Central memory CD8-positive, alpha-beta T cell (primary cell): ENCODE results near the gene RASAL2.
A peak's percentile ranks its signal among the peaks of the same experiment; 100 is the strongest.
"Not testable (repeated sequence)": the region's sequence is repeated elsewhere in the genome, so short reads cannot be mapped to it uniquely, and the experiment has no call there.

ENCODE experiments used
- ATAC-seq: fragments of 150-1000 bp; cut with Tn5 transposase; replicated peaks from 2 replicates; pipeline ENCODE4 v1.10.0; 2022; ENCODE audit warnings: mild to moderate bottlenecking, moderate FRiP score, moderate number of reproducible peaks; ENCODE audit not compliant: poor library complexity, severe bottlenecking; ENCODE audit errors: extremely low read depth
- DNase-seq, 2 donors: peaks; one replicate each; pipeline ENCODE4 v3.0.0; 2021; ENCODE audit warnings: low spot score in 2 of 2
- H3K27ac Mint-ChIP-seq: one replicate; pipeline ENCODE4 v1.8.0; 2022; ENCODE audit warnings: low read depth, mild to moderate bottlenecking, moderate library complexity, mixed read lengths
- H3K27me3 Mint-ChIP-seq: one replicate; pipeline ENCODE4 v1.8.0; 2022; ENCODE audit warnings: mixed read lengths
- H3K36me3 Mint-ChIP-seq: one replicate; pipeline ENCODE4 v1.8.0; 2022; ENCODE audit warnings: mild to moderate bottlenecking, moderate library complexity, mixed read lengths; ENCODE audit not compliant: insufficient read depth
- H3K4me1 Mint-ChIP-seq: one replicate; pipeline ENCODE4 v1.8.0; 2022; ENCODE audit warnings: mixed read lengths
- H3K4me3 Mint-ChIP-seq: one replicate; pipeline ENCODE4 v1.8.0; 2022; ENCODE audit warnings: mild to moderate bottlenecking, moderate library complexity, mixed read lengths
- H3K9me3 Mint-ChIP-seq: one replicate; pipeline ENCODE4 v1.8.0; 2022; ENCODE audit warnings: mixed read lengths

RASAL2 gene

DNA sequence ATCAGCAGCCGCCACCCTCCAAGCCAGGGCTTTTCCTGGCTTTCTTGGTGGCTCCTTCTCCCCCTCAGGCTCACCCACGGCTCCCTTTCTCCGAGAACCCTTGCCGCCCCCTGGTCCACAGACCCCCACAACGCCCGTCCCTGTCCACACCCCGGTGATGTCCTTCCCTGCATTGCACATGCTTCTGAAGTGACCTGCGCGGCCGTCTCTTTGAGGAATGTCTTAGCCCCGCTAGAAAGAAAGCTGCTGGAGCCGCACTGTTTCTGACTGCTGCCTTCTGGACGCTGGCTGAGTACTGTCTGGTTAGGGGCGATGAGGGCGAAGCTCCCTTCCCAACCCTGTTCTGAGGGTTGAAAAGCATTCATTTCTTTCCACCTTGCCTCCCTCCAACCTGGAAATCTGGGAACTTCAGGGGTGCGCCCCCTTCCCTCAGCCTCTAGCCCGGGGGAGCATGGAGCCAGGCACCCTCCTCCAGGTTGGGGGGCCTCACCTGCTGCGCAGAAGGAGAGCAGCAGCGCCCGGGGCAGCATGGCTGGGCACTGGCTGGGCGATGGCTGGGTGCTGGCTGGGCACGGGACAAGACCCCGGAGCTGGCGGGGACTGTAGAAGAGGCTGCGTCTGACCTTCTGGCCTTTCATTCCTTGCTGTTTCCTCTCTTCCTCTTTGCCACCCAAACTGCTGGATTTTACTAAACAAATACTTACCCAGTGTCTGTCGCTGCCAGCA is 402.7 kb downstream of the RASAL2 start, which contains the start of gene CLEC20A:
CLEC20A (minus strand) TSS at position 555 of the 726 bp plus-strand sequence; CDS start at position 530, 25 bp downstream.
- Mint-ChIP-seq H3K27me3 (peaks cover 4% of the 10 kb centered on the region), H3K36me3 (no peaks in the 10 kb centered on the region), H3K9me3 (no peaks in the 10 kb centered on the region), H3K4me3 (no peak within 1 kb of the TSS), H3K4me1 (no peaks in the 10 kb centered on the region), H3K27ac (no peak within 1 kb of the TSS)
- DNase-seq (no peak), ATAC-seq (no peak)

DNA sequence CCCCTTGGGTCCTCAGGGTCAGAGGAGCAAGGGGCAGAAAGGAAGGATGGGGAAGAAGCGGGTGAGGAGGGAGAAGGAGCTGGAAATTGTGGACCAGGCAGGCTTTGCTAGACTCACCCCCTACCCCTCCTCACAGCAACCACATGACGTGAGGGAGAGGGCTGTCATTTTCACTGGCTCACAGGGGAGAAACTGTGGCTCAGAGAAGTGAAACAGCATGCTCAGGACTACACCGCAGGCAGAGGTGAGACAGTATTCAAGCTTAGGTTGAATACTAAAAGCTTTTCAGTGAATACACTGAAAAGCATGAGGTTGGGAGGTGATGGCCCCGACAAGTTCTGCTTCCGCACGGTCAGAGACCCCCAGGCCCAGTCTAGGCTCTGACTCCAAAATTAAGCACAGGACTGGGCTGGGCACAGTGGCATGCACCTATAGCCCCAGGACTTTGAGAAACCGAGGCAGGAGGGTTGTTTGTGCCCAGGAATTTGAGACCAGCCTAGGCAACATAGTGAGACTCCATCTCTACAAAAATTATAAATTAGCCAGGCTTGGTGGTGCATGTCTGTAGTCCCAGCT is 404.1 kb downstream of the RASAL2 start:
- DNase-seq, result no peak
- ATAC-seq, result no peak
- H3K4me1 Mint-ChIP-seq, result no peaks in the 10 kb centered on the region
- no peaks in the 10 kb centered on the region for H3K36me3 Mint-ChIP-seq
- no peak overlapping the region for H3K27ac Mint-ChIP-seq
- peaks cover 17% of the 10 kb centered on the region for H3K27me3 Mint-ChIP-seq
- H3K9me3 Mint-ChIP-seq, result no peaks in the 10 kb centered on the region
- no peak overlapping the region for H3K4me3 Mint-ChIP-seq

DNA sequence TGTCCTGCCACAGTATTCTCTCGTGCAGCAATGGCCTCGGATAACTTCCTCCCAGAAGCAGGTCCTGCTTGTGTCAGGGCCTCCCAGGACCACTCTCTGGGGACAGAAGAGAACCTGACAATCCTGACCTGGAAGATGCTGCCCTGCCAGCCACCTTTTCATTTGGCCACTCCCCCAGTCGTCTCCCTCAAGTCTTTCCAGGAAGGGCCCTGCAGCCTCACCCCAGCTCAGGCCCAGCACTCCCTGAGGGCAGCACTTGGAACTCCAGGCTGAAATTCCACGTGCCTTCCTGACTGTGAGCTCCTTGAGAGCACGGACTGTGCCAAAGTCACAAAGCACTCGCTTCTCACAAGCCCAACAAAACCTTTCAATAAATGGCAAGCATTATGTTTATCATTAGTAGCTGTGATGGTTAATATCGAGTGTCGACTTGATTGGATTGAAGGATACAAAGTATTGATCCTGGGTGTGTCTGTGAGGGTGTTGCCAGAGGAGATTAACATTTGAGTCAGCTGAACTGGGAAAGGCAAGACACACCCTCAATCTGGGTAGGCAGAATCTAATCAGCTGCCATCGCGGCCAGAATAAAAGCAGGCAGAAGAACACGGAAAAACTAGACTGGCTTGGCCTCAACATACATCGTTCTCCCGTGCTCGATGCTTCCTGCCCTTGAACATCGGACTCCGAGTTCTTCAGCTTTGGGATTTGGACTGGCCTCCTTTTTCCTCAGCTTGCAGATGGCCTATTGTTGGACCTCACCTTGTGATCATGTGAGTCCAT is 405.2 kb downstream of the RASAL2 start:
- Mint-ChIP-seq H3K27ac (no peak overlapping the region), H3K4me3 (no peak overlapping the region), H3K4me1 (no peaks in the 10 kb centered on the region), H3K36me3 (no peaks in the 10 kb centered on the region), H3K9me3 (no peaks in the 10 kb centered on the region), H3K27me3 (peaks cover 28% of the 10 kb centered on the region)
- DNase-seq (no peak), ATAC-seq (no peak)

DNA sequence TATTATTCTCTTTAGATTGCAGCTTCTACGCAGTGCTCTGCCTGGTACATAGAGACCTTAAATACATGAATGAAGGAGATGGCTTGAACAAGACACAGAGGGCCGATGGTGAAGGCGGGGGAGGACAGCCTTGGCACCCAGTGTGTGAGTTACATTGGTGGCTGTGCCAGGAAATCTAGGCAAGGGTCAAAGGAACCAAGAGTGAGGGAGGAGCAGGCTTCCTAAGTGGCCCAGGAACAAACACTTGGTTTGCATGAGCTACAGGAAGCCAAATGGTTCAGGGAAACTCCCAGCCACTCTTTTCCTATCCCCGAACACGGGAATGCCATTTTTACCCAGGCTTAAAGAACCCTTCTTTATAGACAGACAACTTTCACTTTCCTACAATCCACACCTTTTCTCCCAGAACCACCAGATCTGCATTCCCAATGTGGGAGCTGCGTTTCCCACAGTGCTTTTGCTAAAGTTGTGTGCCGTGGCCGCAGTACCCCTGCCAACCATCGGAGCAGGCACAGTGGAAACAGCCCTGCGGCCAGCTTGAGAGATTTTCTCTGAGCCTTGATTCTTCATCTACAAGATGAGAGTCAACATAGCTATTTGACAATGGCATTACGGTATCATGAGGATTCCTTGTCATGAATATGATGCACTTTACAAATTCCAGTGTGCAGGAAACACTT is 406.3 kb downstream of the RASAL2 start:
- Mint-ChIP-seq H3K36me3 (no peaks in the 10 kb centered on the region), H3K27me3 (peaks cover 34% of the 10 kb centered on the region), H3K9me3 (no peaks in the 10 kb centered on the region), H3K4me3 (no peak overlapping the region), H3K27ac (no peak overlapping the region), H3K4me1 (no peaks in the 10 kb centered on the region)
- DNase-seq (no peak), ATAC-seq (no peak)

DNA sequence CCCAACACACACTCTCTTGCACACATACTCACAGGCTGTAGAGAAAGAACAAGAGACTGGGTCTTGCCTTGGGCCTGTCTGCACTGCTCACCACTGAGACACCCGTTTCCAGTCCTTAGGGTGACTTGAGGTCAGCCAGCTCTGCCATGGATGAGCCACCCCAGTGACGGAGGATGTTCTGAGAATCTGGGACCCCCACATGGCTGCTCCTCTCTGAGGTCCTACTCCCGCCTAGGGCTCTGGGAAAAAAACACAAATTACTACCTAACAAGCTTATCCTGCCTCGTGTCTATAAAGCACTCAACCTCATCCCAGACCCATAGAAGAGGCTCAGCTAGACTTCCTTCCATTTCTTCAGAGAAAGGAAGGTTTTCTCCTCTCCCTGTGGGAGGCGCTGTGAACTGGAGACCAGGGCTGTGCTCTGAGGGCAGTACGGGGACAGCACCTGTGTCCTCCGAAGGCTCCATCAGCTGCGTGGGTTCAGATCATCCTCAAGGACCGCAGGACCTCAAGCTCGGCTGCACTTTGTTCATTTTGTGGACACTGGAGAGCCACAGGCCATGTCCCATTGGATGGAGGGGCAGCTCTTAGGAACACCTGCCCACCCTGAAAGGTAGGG is 407.1 kb downstream of the RASAL2 start:
- Mint-ChIP-seq H3K36me3 (no peaks in the 10 kb centered on the region), H3K4me3 (no peak overlapping the region), H3K27me3 (peaks cover 34% of the 10 kb centered on the region), H3K9me3 (no peaks in the 10 kb centered on the region), H3K4me1 (no peaks in the 10 kb centered on the region), H3K27ac (no peak overlapping the region)
- no peak for ATAC-seq
- no peak for DNase-seq

DNA sequence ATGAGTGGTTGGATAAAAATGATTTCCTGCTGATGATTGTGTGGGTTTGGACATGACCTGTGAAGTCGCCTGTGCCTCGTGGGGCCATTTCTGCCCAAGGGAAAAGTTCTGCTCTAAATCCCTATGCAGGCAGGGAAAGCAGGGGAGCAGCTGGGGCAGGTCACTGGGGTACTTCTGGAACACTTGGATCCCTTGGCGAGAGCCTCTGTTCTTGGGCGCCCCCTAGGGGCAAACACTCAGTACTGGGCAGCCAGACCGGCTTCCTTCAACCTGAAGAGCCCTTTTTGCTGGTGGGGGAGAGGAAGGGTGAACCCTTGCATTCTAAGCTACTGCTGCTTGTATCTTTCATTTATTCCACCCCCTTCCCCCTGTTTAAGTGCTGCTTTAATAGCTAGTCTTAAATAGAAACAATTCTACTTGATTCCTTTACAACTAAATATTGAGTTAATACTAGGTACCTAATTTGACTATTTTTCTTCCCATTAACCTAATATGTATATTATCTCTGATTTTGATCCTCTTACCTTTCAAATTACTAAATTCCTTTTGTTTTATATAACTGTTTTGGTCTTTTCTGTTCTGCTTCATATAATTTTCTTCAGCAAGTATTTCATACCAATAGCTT is 407.9 kb downstream of the RASAL2 start:
- Mint-ChIP-seq H3K36me3 (no peaks in the 10 kb centered on the region), H3K27ac (no peak overlapping the region), H3K27me3 (peaks cover 34% of the 10 kb centered on the region), H3K9me3 (no peaks in the 10 kb centered on the region), H3K4me3 (no peak overlapping the region), H3K4me1 (no peaks in the 10 kb centered on the region)
- no peak for DNase-seq
- ATAC-seq, result peak; percentile 40

DNA sequence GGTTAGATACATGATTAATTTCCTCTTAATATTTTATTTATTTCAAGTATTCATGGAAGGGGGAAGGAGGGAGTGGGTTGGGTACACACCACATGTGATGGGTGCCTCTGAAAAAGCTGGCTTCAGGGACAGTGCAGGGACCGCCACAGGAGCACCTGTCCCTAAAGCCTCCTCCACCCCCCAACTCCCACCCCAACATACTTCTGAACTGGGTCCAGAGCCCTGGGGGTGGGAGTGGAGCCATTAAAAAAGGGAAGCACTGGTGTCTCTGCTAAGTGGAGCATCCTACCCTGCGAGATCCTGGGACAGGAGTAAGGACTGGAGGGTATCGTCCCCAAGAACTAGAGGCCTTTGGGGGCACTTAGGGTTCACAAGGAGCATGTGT is 408.4 kb downstream of the RASAL2 start:
- no peak for DNase-seq
- ATAC-seq, result no peak
- H3K27ac Mint-ChIP-seq, result no peak overlapping the region
- no peaks in the 10 kb centered on the region for H3K9me3 Mint-ChIP-seq
- H3K4me3 Mint-ChIP-seq, result no peak overlapping the region
- H3K4me1 Mint-ChIP-seq, result no peaks in the 10 kb centered on the region
- H3K27me3 Mint-ChIP-seq, result peaks cover 34% of the 10 kb centered on the region
- H3K36me3 Mint-ChIP-seq, result no peaks in the 10 kb centered on the region

DNA sequence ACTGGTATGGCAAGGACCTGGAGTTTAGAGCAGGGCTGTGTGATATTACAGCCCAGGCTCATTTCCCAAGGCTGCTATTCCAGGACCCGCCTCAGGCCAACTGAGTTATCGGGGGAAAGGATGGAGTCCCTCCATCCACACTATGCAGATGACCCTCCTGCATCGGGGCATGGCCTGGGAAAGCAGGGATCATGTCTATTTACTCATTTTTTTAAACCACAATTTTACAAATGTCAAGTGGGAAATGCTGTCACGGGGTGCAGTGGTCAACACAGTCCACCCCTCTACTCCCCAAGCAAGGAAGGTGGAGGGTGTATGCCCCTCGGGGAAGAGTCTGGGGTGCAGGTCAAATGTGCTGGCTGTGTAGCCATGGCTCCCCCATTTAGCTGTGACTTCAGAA is 409.0 kb downstream of the RASAL2 start:
- Mint-ChIP-seq H3K9me3 (no peaks in the 10 kb centered on the region), H3K36me3 (no peaks in the 10 kb centered on the region), H3K27ac (no peak overlapping the region), H3K4me1 (no peaks in the 10 kb centered on the region), H3K27me3 (peaks cover 34% of the 10 kb centered on the region), H3K4me3 (no peak overlapping the region)
- DNase-seq (no peak), ATAC-seq (no peak)

DNA sequence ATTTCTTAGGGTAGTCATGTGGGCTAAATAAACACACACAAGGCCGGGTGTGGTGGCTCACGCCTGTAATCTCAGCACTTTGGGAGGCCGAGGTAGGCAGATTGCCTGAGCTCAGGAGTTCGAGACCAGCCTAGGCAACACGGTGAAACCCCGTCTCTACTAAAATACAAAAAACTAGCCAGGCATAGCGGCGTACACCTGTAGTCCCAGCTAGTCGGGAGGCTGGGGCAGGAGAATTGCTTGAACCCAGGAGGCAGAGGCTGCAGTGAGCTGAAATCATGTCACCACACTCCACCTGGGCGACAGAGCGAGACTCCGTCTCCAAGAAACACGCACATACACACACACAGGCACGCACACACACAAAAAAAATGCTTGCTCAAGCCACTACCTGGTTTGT is 409.4 kb downstream of the RASAL2 start:
- H3K27me3 Mint-ChIP-seq, result peaks cover 34% of the 10 kb centered on the region
- H3K9me3 Mint-ChIP-seq, H3K4me3 Mint-ChIP-seq, H3K27ac Mint-ChIP-seq, DNase-seq, ATAC-seq, H3K4me1 Mint-ChIP-seq, H3K36me3 Mint-ChIP-seq: not testable (repeated sequence)

DNA sequence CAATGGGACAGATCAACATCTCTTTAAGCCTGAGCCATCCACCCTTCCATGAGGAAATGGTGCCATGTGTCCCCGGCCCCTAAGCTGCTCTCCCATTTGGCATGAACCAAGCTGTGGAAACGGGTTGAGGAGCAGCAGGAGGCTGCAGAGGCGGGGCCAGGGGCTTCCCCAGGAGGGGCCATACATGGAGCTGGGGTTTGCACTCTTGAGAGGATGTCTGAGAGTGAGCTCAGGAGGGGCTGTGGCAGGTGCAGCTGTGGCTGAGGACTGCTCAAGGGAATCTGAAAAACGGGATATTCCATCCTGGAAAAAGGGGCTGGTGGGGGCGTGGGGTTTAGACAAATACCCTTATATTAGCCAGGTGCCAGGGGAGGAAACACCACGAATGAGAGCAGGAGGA is 409.9 kb downstream of the RASAL2 start:
- Mint-ChIP-seq H3K36me3 (no peaks in the 10 kb centered on the region), H3K4me3 (no peak overlapping the region), H3K4me1 (no peaks in the 10 kb centered on the region), H3K27ac (no peak overlapping the region), H3K9me3 (no peaks in the 10 kb centered on the region), H3K27me3 (peaks cover 34% of the 10 kb centered on the region)
- DNase-seq, result no peak
- no peak for ATAC-seq

DNA sequence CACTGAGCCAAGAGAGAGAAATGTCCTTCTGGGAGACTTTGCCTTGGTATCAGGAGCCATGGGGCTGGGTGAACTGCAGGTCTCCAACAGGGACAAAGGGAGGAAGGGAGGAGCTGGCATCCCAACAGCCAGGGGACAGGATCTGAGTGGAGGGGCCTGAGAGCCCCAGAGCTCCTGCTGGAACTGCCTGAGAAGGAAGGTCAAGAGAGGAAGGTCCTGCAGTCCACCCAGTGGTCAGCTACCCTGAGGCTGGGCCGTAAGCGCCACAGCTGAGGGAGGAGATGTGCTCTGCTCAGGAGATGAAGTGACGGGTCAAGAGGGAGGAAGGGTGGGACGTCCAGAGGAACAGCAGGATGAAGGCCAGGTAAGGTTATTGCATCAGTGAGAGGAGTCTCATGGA is 410.4 kb downstream of the RASAL2 start:
- Mint-ChIP-seq H3K4me3 (no peak overlapping the region), H3K27ac (no peak overlapping the region), H3K9me3 (no peaks in the 10 kb centered on the region), H3K36me3 (no peaks in the 10 kb centered on the region), H3K27me3 (peaks cover 34% of the 10 kb centered on the region), H3K4me1 (no peaks in the 10 kb centered on the region)
- DNase-seq (no peak), ATAC-seq (no peak)

DNA sequence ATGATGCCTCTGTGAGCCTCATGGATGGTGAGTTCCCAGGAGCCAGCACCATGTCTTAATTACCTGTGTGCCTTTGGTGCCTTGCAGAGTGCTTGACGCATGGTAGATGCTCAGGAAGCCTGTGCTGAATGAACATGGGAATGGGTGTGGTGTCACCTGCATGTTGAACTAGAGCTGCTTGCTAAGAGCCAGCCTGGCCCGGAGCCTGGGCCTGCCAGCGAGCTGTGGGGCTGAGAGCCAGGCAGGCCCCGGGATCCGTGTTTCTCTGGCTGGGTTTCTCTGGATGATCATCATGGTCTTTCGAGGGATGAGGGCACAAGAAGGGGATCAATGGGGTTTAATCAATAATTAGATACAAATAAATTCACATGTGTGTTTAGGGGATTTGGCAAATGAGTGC is 412.3 kb downstream of the RASAL2 start:
- H3K27ac Mint-ChIP-seq, result no peak overlapping the region
- ATAC-seq (no peak), DNase-seq (no peak)
- H3K36me3 Mint-ChIP-seq, result no peaks in the 10 kb centered on the region
- no peak overlapping the region for H3K4me3 Mint-ChIP-seq
- no peaks in the 10 kb centered on the region for H3K4me1 Mint-ChIP-seq
- H3K9me3 Mint-ChIP-seq, result no peaks in the 10 kb centered on the region
- H3K27me3 Mint-ChIP-seq, result peaks cover 34% of the 10 kb centered on the region
